ENCODE data around the gene CLSTN2.

Gene CLSTN2

DNA sequence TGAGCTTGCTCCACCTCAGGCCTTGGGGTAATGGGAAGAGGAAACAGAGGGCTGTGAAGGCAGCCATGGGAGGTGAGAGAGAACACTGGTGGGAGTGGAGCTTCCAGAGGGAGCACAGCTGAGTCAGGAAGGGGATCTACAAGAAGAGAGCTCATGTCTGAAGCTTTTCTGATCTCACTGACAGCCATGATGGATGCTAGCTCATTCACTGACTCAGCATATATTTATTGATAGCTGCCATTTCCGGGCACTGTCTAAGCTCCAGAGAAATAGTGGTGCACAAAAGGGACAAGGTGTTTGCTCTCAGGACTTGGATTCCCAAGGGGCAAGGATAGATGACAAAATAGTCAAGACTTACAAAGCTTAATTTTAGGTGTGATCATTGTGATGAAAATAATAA is 218.8 kb downstream of the CLSTN2 start:
- no peak for DNase-seq

DNA sequence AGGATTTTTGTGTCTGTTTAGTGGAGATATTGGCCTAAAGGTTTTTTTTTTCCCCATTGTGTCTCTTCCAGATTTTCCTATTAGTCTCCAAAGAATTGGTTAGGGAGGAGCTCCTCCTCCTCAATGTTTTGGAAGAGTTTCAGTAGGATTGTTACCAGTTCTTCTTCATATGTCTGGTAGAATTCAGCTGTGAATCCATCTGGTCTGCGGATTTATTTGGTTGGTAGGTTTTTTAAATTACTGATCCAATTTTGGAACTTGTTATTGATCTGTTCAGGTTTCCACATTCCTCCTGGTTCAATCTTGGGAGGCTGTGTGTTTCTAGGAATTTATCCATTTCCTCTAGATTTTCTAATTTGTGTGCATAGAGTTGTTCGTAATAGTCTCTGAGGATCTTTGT is 222.2 kb downstream of the CLSTN2 start:
- no peak for DNase-seq

DNA sequence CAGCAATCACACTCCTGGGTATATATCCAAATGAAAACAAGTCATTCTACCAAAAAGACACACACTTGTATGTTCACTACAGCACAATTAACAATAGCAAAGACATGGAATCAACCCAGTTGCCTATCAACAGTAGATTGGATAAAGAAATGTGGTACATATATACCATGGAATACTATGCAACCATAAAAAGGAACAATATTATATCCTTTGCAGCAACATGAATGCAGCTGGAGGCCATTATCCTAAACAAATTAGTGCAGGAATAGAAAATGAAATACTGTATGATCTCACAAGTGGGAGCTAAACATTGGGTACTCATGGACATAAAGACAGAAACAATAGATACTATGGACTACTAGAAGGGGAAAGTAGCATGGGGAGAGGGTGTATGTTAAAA is 224.7 kb downstream of the CLSTN2 start:
- DNase-seq = no peak

GRCh38 chr3:140160553-140160952 is 225.6 kb downstream of the CLSTN2 start:
- DNase-seq = no peak

DNA sequence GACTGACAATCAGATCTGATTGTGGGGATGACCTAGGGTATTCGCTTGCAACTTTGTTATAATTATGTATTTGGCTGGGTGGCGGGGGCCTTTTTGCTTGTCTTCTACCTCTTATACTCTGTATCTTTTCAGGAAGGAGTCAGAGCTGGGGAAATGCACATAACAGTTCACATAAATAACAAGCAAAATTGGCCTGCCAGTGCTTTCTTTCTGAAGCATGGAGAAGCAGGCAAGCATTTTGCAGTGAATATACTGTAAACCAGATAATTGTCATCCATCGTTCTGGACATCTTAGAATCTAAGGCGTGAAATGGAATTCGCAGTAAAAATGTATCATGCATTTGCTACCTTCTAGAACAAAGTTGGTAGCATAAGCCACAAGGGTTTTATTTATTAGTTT is 227.6 kb downstream of the CLSTN2 start:
- DNase-seq = no peak

DNA sequence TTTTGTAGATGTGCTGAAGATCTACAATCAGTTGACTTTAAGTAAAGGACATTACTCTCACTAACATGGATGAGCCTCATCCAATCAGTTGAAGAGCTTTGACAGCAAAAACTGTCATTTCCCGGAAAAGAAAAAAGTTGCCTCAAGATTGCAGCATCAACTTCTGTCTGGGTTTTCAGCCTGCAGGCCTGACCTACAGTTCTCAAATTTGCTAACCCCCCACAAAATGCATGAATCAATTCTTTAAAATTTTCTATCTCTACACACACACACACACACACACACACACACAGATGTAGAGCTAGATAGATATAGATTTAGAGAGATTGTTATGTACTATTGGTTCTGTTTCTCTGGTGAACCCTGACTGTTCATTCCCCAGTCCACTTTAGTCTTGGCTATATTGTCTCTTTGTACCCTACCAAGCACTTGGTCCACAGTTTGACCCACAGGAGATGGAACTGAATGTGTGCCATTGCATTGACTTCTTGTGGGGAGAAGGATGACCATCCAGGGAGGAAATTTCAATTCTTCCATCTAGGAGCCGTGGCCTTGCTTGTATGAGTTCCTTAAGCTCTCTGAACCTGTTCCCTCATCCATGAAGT is 228.3 kb downstream of the CLSTN2 start:
- DNase-seq = no peak

DNA sequence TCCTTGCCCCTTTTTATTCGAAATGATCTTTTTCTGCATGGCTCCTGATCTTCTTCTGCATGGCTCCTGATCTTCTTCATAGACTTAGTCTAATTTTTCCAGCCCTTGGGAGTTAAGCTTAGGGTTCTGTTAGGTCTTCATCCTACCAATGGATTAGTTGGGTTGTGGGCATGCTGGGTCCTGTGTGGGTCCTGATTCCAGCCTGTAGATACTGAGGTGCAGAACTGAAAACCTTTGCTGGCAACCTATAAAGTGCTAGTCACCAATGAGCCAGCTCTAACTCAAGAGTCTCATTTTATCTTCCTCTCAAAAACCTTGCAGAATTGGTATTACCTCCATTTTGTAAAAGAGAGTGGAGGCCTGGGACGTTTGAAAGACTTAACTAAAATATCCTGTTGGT is 229.2 kb downstream of the CLSTN2 start:
- DNase-seq = no peak

GRCh38 chr3:140164922-140165590 is 230.1 kb downstream of the CLSTN2 start:
- DNase-seq = no peak

DNA sequence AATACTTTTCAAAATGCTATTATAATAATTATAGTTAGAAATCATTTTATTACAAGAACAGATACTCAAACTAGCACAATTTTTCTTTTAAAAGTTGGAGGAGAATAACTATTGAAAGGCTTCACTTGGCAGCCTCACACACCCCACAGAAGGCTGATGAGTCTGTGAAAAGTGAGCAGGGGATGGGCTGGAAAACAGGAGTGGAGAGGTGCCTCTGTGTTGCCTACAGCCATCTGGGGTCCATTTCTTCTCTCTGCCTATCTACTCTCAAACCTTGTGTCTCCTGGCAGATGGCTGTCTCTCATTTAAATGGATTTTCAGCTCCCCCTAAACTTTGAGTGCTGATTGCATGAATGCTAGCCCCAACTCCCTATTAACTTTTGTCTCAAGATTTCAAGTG is 230.8 kb downstream of the CLSTN2 start:
- DNase-seq = no peak

GRCh38 chr3:140166861-140167599 is 232.0 kb downstream of the CLSTN2 start:
- DNase-seq = no peak

DNA sequence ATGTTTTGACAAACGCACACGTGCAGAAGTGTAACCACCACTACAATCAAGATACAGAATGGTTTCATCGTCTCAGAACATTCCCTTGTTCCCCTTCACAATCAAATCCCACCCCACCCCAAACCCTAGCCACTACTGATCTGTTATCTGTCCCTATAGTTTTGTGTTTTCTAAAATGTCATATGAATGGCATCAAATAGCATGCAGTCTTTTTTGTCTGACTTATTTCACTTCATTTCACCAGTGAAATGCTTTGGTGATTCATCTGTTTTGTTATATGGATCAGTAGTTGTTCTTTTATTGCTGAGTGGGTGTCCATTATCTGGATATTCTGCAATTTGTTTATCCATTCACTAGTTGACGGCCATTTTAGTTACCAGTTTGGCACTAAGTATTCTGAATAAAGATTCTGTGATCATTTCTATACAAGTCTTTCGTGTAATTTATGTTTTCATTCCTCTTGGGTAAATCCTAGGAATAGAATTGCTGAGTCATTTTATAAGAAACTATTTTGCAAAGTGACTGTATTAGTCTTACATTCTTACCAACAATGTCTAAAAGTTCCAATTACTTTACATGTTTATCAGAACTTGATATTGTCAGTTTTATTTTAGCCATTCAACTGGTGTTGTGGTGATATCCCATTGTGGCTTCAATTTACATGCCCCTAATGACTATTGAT is 232.8 kb downstream of the CLSTN2 start:
- no peak for DNase-seq

DNA sequence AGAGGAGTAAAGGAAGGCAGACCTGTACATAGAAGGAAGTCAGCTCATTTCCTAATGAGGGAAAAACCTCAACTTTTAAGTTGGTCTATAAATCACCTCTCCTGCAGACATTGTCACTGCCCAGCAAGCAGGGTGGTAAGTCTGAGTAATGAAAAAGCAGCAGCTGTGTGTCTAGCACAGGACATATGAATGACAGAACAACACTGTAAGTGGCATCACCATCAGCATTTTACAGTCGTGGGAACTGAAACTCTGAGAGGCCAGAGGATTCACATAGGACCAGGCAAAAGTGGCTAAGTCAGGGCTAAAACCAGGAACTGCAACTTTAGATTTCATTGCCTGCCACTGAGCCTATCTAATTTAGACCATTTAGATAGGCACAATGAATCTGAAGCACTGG is 235.6 kb downstream of the CLSTN2 start:
- no peak for DNase-seq

GRCh38 chr3:140176526-140176925 is 241.5 kb downstream of the CLSTN2 start:
- DNase-seq = no peak

DNA sequence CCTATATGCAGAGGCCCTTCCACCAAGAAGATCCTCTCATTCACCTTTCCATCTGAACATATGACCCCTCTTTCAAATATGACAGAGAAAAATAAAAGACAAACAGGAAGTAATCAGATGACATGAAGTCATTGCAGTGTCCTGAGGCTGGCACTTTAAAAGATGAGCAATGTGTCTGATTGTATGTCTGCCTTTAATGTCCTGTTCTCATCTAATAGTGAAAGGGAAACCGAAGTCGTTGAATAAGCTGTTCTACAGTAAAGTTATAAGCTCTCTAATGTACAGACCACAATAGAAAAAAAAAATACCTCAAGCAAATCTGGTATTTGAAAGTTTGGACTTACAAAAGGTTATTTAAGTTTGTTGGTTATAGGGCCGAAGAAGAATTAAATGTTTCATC is 243.0 kb downstream of the CLSTN2 start:
- DNase-seq = no peak

DNA sequence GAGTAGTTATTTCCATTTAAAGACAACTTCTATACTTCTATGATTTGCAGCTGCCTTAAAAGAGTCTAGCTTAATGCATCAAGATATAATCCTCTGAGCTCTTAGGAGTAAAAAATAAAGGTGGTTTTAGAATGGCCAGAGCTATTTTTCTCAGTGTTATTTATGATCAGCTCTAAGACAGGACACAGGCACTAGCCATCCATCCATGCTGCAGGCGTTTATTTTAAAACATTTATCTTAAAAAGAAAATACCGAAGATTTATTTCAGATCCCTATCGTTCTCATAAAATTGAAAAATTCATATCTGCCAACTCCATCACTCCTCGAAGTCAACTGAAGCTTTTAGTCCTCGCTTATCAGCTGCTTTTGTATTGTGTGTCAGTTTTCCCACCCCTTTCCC is 243.5 kb downstream of the CLSTN2 start:
- no peak for DNase-seq

- no peak for DNase-seq
Observed at GRCh38 chr3:140180603-140181002, 245.6 kb downstream of the CLSTN2 start.

GRCh38 chr3:140185375-140185774 is 250.4 kb downstream of the CLSTN2 start:
- no peak for DNase-seq

- DNase-seq = no peak
Observed at GRCh38 chr3:140186421-140186920, 251.5 kb downstream of the CLSTN2 start.

DNA sequence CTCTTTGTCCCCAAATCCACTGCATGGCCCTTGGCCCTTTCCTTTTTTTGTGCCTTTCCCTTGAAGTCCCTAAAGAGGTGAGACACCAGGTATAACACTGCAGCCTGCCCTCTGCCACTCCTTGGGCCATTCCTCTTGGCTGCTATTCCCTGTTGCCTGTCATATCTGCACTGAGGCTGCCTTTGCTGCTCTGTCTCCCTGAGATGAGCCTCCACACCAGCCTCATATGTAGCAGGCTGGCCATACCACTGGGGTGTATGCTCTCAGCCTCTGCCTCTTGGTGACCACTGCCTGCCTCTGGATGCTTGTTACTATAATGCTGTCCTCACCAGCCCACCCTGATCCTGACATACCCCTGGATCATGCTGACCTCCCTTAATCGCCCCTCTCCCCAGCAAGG is 252.0 kb downstream of the CLSTN2 start:
- no peak for DNase-seq

GRCh38 chr3:140187656-140188221 is 252.8 kb downstream of the CLSTN2 start:
- no peak for DNase-seq

DNA sequence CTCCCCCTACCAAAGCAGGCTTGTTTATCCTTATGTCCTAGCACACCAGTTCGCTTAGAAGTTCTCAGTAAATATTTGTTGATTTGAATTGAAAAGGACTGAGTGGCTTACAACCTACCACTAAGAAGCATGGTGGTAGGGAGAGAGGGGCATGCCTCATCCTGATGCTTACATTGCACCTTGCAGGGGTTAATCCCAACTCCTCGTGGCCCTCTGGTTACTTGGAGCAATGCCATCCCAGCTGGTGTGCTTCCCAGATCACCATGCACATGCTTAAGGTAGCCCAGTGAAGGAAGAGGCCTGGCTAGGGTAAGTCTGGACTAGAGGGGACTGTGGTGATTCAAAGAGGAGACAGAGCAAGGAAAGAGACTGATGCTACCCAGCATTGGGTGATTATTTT is 253.3 kb downstream of the CLSTN2 start:
- DNase-seq = no peak

DNA sequence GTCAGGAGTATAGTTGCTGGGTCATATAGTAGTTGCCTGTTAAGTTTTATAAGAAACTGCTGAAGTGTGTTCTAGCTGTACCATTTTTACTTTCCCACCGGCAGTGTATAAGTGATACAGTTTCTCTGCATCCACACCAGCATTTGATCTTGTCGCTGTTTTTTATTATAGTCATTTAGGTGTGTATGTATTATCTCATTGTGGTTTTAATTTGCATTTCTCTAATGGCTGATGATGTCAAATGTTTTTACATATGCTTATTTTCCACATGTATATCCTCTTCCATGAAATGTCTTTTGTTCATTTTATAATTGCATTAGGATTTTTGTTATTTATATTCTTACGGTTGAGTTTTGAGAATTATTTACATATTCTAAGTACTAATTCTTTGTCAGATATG is 254.3 kb downstream of the CLSTN2 start:
- DNase-seq = no peak

GRCh38 chr3:140189976-140190375 is 255.0 kb downstream of the CLSTN2 start:
- DNase-seq = no peak

Data from 8988T (cell line).